Liver (tissue), 3 donors: ENCODE data around the gene NAA38.

Experiments
- EGR1 ChIP-seq, 2 donors: IDR thresholded peaks; 2 replicates each; pipeline ENCODE4 v1.6.1; 2016 to 2018; ENCODE audit warnings: antibody characterized with exemption in 2 of 2, low read depth in 2 of 2
- FOXA2 ChIP-seq: IDR thresholded peaks from 2 replicates; pipeline ENCODE4 v1.6.1; 2016; ENCODE audit warnings: antibody characterized with exemption
- GABPA ChIP-seq, 2 donors: IDR thresholded peaks in 1 of 2; conservative IDR thresholded peaks in 1 of 2; 2 replicates each; pipeline ENCODE4 v1.6.1; 2016; ENCODE audit warnings: antibody characterized with exemption in 2 of 2, mild to moderate bottlenecking in 1 of 2, moderate library complexity in 1 of 2
- NR2F2 ChIP-seq: IDR thresholded peaks from 2 replicates; pipeline ENCODE4 v1.6.1; 2016; ENCODE audit warnings: antibody characterized with exemption
- RAD21 ChIP-seq, 2 donors: IDR thresholded peaks; 2 replicates each; pipeline ENCODE4 v1.6.1; 2016; ENCODE audit warnings: antibody characterized with exemption in 2 of 2, mild to moderate bottlenecking in 2 of 2
- SP1 ChIP-seq: IDR thresholded peaks from 2 replicates; pipeline ENCODE4 v1.6.1; 2018; ENCODE audit warnings: antibody characterized with exemption, mild to moderate bottlenecking
- TF ChIP-seq, protein P1 (sequence below): fragments of 150-350 bp; IDR thresholded peaks from 2 replicates; pipeline ENCODE4 v1.5.1; 2017; ENCODE audit warnings: improper control_type of control experiment, low read depth, low read length; ENCODE audit not compliant: missing input control
- donor health status: healthy.
- donor health status: healthy.

DNA sequence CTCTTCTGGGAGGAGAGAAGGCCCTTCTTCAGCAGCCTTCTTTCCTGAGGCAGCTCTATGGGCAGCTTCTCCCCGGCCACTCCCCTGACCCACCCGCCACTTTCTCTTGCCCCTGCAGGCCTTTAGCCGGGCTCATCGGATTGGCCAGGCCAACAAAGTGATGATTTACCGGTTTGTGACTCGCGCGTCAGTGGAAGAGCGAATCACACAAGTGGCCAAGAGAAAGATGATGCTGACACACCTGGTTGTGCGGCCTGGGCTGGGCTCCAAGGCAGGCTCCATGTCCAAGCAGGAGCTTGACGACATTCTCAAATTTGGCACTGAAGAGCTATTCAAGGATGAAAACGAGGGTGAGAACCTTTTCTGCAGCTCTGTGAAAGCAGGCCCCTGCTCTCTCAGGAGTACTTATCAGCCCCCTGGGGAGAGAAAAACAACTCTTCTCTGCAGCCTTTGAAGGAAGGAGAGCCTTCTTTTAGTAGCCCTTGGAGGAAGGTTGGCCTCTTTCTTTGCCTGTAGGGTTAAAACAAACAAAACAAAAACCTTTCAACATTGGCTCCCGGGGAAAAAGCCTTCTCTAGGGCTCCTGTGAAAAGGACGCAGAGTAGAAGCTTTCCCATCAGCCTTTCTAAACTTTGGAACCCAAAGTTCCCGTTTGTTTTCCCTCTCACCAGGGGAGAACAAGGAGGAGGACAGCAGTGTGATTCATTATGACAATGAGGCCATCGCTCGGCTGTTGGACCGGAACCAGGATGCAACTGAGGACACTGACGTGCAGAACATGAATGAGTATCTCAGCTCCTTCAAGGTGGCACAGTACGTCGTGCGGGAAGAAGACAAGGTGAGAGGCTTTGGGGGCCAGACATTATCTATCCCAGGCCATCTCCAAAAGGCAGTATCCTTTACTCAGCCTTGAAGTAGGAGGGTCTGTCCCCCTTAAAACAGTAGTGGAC lies 46.1 kb upstream of the NAA38 start:
- TF ChIP-seq, protein P1, sequence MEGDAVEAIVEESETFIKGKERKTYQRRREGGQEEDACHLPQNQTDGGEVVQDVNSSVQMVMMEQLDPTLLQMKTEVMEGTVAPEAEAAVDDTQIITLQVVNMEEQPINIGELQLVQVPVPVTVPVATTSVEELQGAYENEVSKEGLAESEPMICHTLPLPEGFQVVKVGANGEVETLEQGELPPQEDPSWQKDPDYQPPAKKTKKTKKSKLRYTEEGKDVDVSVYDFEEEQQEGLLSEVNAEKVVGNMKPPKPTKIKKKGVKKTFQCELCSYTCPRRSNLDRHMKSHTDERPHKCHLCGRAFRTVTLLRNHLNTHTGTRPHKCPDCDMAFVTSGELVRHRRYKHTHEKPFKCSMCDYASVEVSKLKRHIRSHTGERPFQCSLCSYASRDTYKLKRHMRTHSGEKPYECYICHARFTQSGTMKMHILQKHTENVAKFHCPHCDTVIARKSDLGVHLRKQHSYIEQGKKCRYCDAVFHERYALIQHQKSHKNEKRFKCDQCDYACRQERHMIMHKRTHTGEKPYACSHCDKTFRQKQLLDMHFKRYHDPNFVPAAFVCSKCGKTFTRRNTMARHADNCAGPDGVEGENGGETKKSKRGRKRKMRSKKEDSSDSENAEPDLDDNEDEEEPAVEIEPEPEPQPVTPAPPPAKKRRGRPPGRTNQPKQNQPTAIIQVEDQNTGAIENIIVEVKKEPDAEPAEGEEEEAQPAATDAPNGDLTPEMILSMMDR, result no peak
- TF ChIP-seq NR2F2, result no peak
- no peak for TF ChIP-seq RAD21 (IDR thresholded peaks at IDR 0.05)
- no peak for TF ChIP-seq FOXA2
- TF ChIP-seq GABPA (IDR thresholded peaks at IDR 0.05 in 1 of 2, conservative IDR thresholded peaks at IDR 0.05 in 1 of 2), result no peak
- TF ChIP-seq EGR1 (IDR thresholded peaks at IDR 0.05; ENCODE audit: low read depth in 2 of 2), result no peak
- no peak for TF ChIP-seq SP1
